IPS-15b (cell line): Measurements from ENCODE around the gene HSPH1.

Experiments
- H3K27me3 ChIP-seq: one replicate; pipeline ENCODE4 v1.6.1; 2013; ENCODE audit warnings: low read length; ENCODE audit not compliant: control insufficient read depth, insufficient read depth
- H3K36me3 ChIP-seq: one replicate; pipeline ENCODE4 v1.6.1; 2013; ENCODE audit warnings: low read length; ENCODE audit not compliant: control insufficient read depth, insufficient read depth
- H3K4me1 ChIP-seq: one replicate; pipeline ENCODE4 v1.6.1; 2013; ENCODE audit warnings: mild to moderate bottlenecking, low read length; ENCODE audit not compliant: control insufficient read depth, insufficient read depth
- H3K4me3 ChIP-seq: one replicate; pipeline ENCODE4 v1.5.1; 2013; ENCODE audit warnings: low read depth, low read length
- H3K9ac ChIP-seq: one replicate; pipeline ENCODE4 v1.6.1; 2013; ENCODE audit warnings: low read depth, mild to moderate bottlenecking, low read length
- H3K9me3 ChIP-seq: one replicate; pipeline ENCODE4 v1.6.1; 2013; ENCODE audit warnings: mild to moderate bottlenecking, low read length; ENCODE audit not compliant: control insufficient read depth, insufficient read depth

The HSPH1 gene

DNA sequence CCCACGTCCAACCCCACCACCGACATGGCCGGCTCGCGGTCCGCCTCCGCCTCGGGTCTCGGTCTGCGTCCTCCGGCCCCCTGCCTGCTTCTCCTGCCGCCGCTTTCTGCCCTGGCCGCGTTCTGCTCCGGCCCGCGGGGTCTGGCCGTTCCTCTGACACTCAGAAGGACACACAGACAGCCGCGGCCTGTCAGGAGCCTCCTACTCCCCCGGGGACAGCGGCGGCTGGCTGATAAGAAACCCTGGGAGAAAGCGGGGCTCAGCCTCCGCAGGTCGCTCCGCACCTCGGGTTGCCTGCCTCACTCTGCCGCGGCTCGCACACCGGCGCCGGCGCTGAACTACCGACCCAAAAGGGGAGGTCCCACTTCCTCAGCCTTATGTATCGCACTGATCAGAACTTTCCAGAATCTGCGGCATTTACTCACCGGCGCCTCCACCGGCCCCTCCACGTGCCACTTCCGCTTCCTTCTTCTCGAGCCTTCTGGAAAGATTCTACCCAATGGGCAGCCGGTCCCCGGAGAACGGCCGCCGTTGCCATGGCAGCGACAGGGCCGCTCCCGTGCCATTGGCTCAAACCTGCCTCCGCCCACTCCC, at the start of gene HSPH1:
Gene HSPH1, minus strand, starts transcription at position 348 of the 594 bp plus-strand sequence. Its CDS starts 322 bp downstream, at position 26.
- H3K4me3 ChIP-seq, result peak within 1 kb of the TSS; percentile 91
- no peaks in the 10 kb centered on the region for H3K36me3 ChIP-seq
- peak within 1 kb of the TSS; percentile 68 for H3K9ac ChIP-seq
- H3K27me3 ChIP-seq, result no peaks in the 10 kb centered on the region
- H3K4me1 ChIP-seq, result peaks cover 5% of the 10 kb centered on the region
- H3K9me3 ChIP-seq, result no peaks in the 10 kb centered on the region

- Histone ChIP-seq H3K4me1 (peaks cover 4% of the 10 kb centered on the region), H3K27me3 (no peaks in the 10 kb centered on the region), H3K9me3 (no peaks in the 10 kb centered on the region), H3K4me3 (no peak overlapping the region), H3K9ac (no peak overlapping the region), H3K36me3 (no peaks in the 10 kb centered on the region)
Measured at GRCh38 chr13:31209841-31210210, 48.1 kb upstream of the HSPH1 start.

GRCh38 chr13:31209172-31209840, 47.6 kb upstream of the HSPH1 start:
- Histone ChIP-seq H3K4me3 (no peak overlapping the region), H3K9ac (no peak overlapping the region), H3K4me1 (peaks cover 4% of the 10 kb centered on the region), H3K9me3 (no peaks in the 10 kb centered on the region), H3K36me3 (no peaks in the 10 kb centered on the region), H3K27me3 (no peaks in the 10 kb centered on the region)

DNA sequence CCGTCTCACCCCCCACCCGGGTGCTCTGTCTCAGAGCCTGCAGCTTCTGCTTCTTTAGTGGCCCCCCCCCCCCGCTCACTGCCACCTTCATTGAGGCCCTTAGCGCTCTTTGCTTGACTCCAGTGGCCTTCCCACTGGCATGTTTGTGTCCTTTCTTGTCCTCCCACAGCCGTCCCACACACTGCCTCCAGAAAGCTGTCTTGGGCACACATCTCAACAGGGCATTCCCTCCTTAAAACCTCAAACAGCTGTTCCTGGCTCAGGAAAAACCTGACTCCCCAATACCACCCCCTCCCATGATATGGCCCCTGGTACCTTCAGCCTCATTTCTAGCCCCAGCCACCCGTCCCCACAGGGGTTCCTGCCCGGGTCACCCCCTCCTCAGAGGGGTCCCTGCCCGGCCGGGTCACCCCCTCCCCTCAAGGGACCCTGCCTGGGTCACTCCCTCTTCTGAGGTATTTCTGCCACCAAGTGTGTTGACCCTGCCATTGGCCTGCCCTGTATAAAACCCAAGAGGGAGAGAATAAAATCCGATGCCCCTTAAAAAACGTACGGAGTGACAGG, 46.9 kb upstream of the HSPH1 start:
- no peaks in the 10 kb centered on the region for H3K9me3 ChIP-seq
- peaks cover 4% of the 10 kb centered on the region for H3K4me1 ChIP-seq
- H3K4me3 ChIP-seq, result no peak overlapping the region
- no peaks in the 10 kb centered on the region for H3K27me3 ChIP-seq
- no peaks in the 10 kb centered on the region for H3K36me3 ChIP-seq
- no peak overlapping the region for H3K9ac ChIP-seq

GRCh38 chr13:31207661-31208552, 46.2 kb upstream of the HSPH1 start:
- Histone ChIP-seq H3K27me3 (no peaks in the 10 kb centered on the region), H3K9me3 (no peaks in the 10 kb centered on the region), H3K4me1 (peaks cover 4% of the 10 kb centered on the region), H3K4me3 (no peak overlapping the region), H3K9ac (no peak overlapping the region), H3K36me3 (no peaks in the 10 kb centered on the region)

GRCh38 chr13:31204592-31204991, 42.9 kb upstream of the HSPH1 start:
- Histone ChIP-seq H3K9ac (no peak overlapping the region), H3K27me3 (peaks cover 7% of the 10 kb centered on the region), H3K9me3 (no peaks in the 10 kb centered on the region), H3K36me3 (no peaks in the 10 kb centered on the region), H3K4me1 (peaks cover 4% of the 10 kb centered on the region), H3K4me3 (no peak overlapping the region)

- Histone ChIP-seq H3K36me3 (no peaks in the 10 kb centered on the region), H3K9me3 (no peaks in the 10 kb centered on the region), H3K9ac (no peak overlapping the region), H3K27me3 (peaks cover 9% of the 10 kb centered on the region), H3K4me3 (peak overlapping the region; percentile 52), H3K4me1 (no peaks in the 10 kb centered on the region)
Measured at GRCh38 chr13:31201341-31202031, 39.8 kb upstream of the HSPH1 start.

DNA sequence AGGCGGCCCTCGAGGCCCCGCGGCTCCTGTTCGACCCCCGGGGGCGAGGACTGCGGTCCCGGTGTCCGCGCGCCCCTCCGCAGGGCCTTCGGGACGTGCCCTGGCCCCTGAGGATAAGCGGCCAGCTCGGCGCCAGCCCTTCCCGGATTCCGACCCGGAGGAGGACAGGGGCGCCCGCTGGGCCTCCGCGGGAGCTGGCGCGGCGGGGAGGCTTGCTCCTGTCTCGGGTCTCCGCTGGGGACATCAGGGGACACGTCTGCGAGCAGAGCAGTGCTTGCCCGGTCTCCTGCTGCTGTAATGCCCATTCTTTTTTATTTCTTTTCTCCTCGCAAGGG, 38.9 kb upstream of the HSPH1 start:
- Histone ChIP-seq H3K9me3 (no peaks in the 10 kb centered on the region), H3K36me3 (no peaks in the 10 kb centered on the region), H3K4me3 (peak overlapping the region; percentile 52), H3K27me3 (peaks cover 9% of the 10 kb centered on the region), H3K9ac (no peak overlapping the region), H3K4me1 (no peaks in the 10 kb centered on the region)

- Histone ChIP-seq H3K36me3 (no peaks in the 10 kb centered on the region), H3K9me3 (no peaks in the 10 kb centered on the region), H3K4me3 (peak within 1 kb of the TSS; percentile 59), H3K27me3 (peaks cover 9% of the 10 kb centered on the region), H3K9ac (no peak within 1 kb of the TSS), H3K4me1 (no peaks in the 10 kb centered on the region)
Measured at GRCh38 chr13:31199849-31200636, 38.3 kb upstream of the HSPH1 start, which contains the start of gene B3GLCT. Gene B3GLCT (plus strand): TSS chr13:31199975. CDS start chr13:31200085, 110 bp downstream.

DNA sequence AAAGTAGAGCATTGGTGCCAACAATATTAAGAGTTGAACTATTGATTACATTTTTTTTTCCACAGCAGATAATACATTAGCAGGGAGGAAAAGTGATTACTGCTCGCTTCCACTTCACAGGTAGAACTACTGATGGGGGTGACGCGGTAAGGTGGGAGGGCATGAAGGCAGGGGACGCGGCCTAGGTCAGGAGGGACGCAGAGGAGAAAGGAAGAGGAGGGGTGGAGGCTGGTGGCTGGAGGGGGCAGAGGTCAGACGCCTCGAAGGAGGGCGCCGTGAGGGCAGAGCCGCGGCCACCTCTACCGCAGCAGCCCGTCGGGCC, 37.8 kb upstream of the HSPH1 start:
- H3K4me1 ChIP-seq, result no peaks in the 10 kb centered on the region
- peak overlapping the region; percentile 59 for H3K4me3 ChIP-seq
- H3K9me3 ChIP-seq, result no peaks in the 10 kb centered on the region
- H3K27me3 ChIP-seq, result peaks cover 9% of the 10 kb centered on the region
- H3K9ac ChIP-seq, result no peak overlapping the region
- H3K36me3 ChIP-seq, result no peaks in the 10 kb centered on the region

DNA sequence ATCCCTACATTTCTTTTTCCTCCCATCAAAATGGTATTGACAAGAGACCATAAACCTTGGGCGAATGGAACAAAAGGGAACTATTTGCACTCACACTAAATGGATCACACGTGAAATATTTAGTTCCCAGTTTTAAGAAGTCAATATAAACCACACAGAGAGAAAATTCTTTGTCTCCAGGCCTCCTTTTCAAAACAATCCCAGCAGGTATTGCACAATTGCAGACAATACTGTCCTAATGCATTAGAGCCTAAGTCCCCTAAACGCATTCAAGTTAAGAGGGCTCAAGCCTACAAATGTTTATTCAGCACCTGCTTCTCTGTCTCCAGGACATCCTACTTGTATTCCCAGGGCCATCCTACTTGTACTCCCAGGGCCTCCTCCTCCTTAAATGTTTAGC, 36.8 kb upstream of the HSPH1 start:
- Histone ChIP-seq H3K4me1 (no peaks in the 10 kb centered on the region), H3K9ac (no peak overlapping the region), H3K27me3 (peaks cover 9% of the 10 kb centered on the region), H3K36me3 (no peaks in the 10 kb centered on the region), H3K4me3 (no peak overlapping the region), H3K9me3 (no peaks in the 10 kb centered on the region)
